GM12878 (cell line): ENCODE results near the gene MSI2. TPM values are rescaled to one million over a fixed set of nuclear protein-coding genes. Genes with fewer than 3 reads are reported as not detected.

Experiments used
- ATAC-seq: fragments of 200-7000 bp; cut with Tn5 transposase; 3 replicates; pipeline ENCODE4 v1.9.1; 2020; ENCODE audit warnings: mild to moderate bottlenecking, moderate library complexity
- BruUV-seq: library from RNA; stranded (reverse); fragments of 400-500 nt; replicated peaks from 2 replicates; lab custom pipeline; 2021; lab: Mats Ljungman, UMichigan
- CTCF ChIA-PET: fragments of 300-600 bp; sonication (Branson Sonifier 250); formaldehyde crosslinking; extraction: SDS; loops from one replicate; lab custom pipeline; 2021; ENCODE audit warnings: inconsistent platforms; lab: Yijun Ruan, JAX
- POLR2A ChIA-PET: fragments of 350-600 bp; formaldehyde crosslinking; extraction: SDS; loops from one replicate; lab custom pipeline; 2021; ENCODE audit warnings: inconsistent platforms; lab: Charles Lee
- RAD21 ChIA-PET: fragments of 300-600 bp; sonication (Branson Sonifier 250); formaldehyde crosslinking; loops from one replicate; lab custom pipeline; 2023; ENCODE audit warnings: antibody characterized with exemption; ENCODE audit not compliant: unreplicated experiment; lab: Charles Lee
- SMC1A ChIA-PET: fragments of 300-600 bp; sonication (Branson Sonifier 250); formaldehyde crosslinking; loops from one replicate; lab custom pipeline; 2023; ENCODE audit not compliant: unreplicated experiment, uncharacterized antibody; lab: Charles Lee
- DNase-seq: peaks from one replicate; pipeline ENCODE4 v3.0.0-alpha.2; 2011; ENCODE audit warnings: low read depth, low spot score
- FAIRE-seq: peaks from 3 replicates; lab custom pipeline; 2011; peaks lifted over from hg19 to GRCh38; lab: Jason Lieb, UNC
- H2AFZ ChIP-seq: 2 replicates; pipeline ENCODE4 v1.6.0; 2011; ENCODE audit warnings: low read depth, low read length, control low read depth; ENCODE audit not compliant: control insufficient read depth
- H3K27ac ChIP-seq: 2 replicates; pipeline ENCODE4 v1.5.1; 2011; ENCODE audit warnings: control low read depth; ENCODE audit not compliant: control insufficient read depth, insufficient read depth
- H3K27me3 ChIP-seq, 2 experiments: replicated peaks in 1 of 2; 2 replicates each; pipeline versions ENCODE4 v1.6.0 to v1.6.1; 2011; ENCODE audit warnings: low read length in 1 of 2; ENCODE audit not compliant: control insufficient read depth in 2 of 2, insufficient read depth in 2 of 2
- H3K36me3 ChIP-seq, 2 experiments: 2 replicates each; pipeline ENCODE4 v1.5.1; 2011; ENCODE audit warnings: low read length in 1 of 2; ENCODE audit not compliant: control insufficient read depth in 2 of 2, insufficient read depth in 2 of 2
- H3K4me1 ChIP-seq: 2 replicates; pipeline ENCODE4 v1.6.1; 2011; ENCODE audit warnings: mild to moderate bottlenecking, low read length, moderate library complexity, mixed read lengths; ENCODE audit not compliant: control insufficient read depth, insufficient read depth
- H3K4me2 ChIP-seq: 2 replicates; pipeline ENCODE4 v1.6.0; 2011; ENCODE audit warnings: control low read depth; ENCODE audit not compliant: control insufficient read depth, insufficient read depth
- H3K4me3 ChIP-seq: fragments of 200-600 bp; sonication (generic); 2 replicates; pipeline ENCODE4 v1.5.1; 2016
- H3K79me2 ChIP-seq: 2 replicates; pipeline ENCODE4 v1.6.0; 2011; ENCODE audit warnings: low read length; ENCODE audit not compliant: control insufficient read depth, insufficient read depth
- H3K9ac ChIP-seq: 2 replicates; pipeline ENCODE4 v1.8.0; 2011; ENCODE audit warnings: low read length, control low read depth, mixed read lengths; ENCODE audit not compliant: control insufficient read depth, insufficient read depth
- H3K9me3 ChIP-seq: replicated peaks from 3 replicates; pipeline ENCODE4 v1.5.1; 2011; ENCODE audit warnings: mild to moderate bottlenecking, low read length; ENCODE audit not compliant: control insufficient read depth, insufficient read depth
- H4K20me1 ChIP-seq: 2 replicates; pipeline ENCODE4 v1.6.0; 2011; ENCODE audit not compliant: control insufficient read depth, insufficient read depth
- BCLAF1 ChIP-seq: fragments of 450-650 bp; IDR thresholded peaks from 2 replicates; pipeline ENCODE4 v1.6.1; 2017; ENCODE audit warnings: antibody characterized with exemption, mild to moderate bottlenecking, moderate library complexity
- CTCF ChIP-seq, 3 experiments: IDR thresholded peaks in 2 of 3; conservative IDR thresholded peaks in 1 of 3; 2 replicates each; pipeline ENCODE4 v1.5.1; 2011; ENCODE audit warnings: low read depth in 3 of 3, low read length in 3 of 3, mild to moderate bottlenecking in 3 of 3, control low read depth in 2 of 3, moderate library complexity in 2 of 3, inconsistent platforms in 1 of 3, mixed read lengths in 1 of 3; ENCODE audit not compliant: control insufficient read depth in 2 of 3, insufficient read depth in 1 of 3; ENCODE audit errors: extremely low read depth in 1 of 3
- EED ChIP-seq: sonication (generic); IDR thresholded peaks from 2 replicates; pipeline ENCODE4 v1.6.1; 2016; ENCODE audit warnings: antibody characterized with exemption, low read depth
- HDGF ChIP-seq: fragments of 450-650 bp; IDR thresholded peaks from 2 replicates; pipeline ENCODE4 v1.6.1; 2016; ENCODE audit warnings: antibody characterized with exemption
- IKZF2 ChIP-seq, 2 experiments: fragments of 450-650 bp; IDR thresholded peaks; 2 replicates each; pipeline ENCODE4 v1.6.1; 2017; ENCODE audit warnings: mild to moderate bottlenecking in 2 of 2, moderate library complexity in 2 of 2
- MLLT1 ChIP-seq: fragments of 450-650 bp; IDR thresholded peaks from 2 replicates; pipeline ENCODE4 v1.6.1; 2016; ENCODE audit warnings: mild to moderate bottlenecking
- POLR2A ChIP-seq: IDR thresholded peaks from 2 replicates; pipeline ENCODE4 v1.6.1; 2011; ENCODE audit warnings: low read depth, mild to moderate bottlenecking, low read length
- REST ChIP-seq: IDR thresholded peaks from 2 replicates; pipeline ENCODE4 v1.6.1; 2012; ENCODE audit warnings: mild to moderate bottlenecking, low read depth, low read length
- SREBF1 ChIP-seq: IDR thresholded peaks from 2 replicates; pipeline ENCODE4 v1.6.1; 2012; ENCODE audit warnings: mild to moderate bottlenecking, low read length
- WGBS: methylation state at CpG from one replicate; pipeline ENCODE4 v1.1.6; 2016; ENCODE audit warnings: low lambda C conversion rate; ENCODE audit not compliant: insufficient replicate concordance, insufficient coverage; ENCODE audit errors: missing lambda C conversion rate; 5-methylcytosine and 5-hydroxymethylcytosine counted together
- in situ Hi-C: fragments of 300-500 bp; cut with MboI; formaldehyde crosslinking; loops from 9 replicates; pipeline ENCODE4 v1.14.3; 2018; ENCODE audit warnings: mixed read lengths
- intact Hi-C: fragments of 100-400 bp; cut with micrococcal nuclease; formaldehyde crosslinking; loops from one replicate; pipeline ENCODE4 v1.14.2; 2022; ENCODE audit not compliant: unreplicated experiment
- polyA plus RNA-seq, 11 experiments: library from polyadenylated mRNA; depleted of rRNA in 4 of 11; unstranded in 6 of 11; stranded (reverse) in 5 of 11; fragments of >200 nt; fragmentation: Nextera tagmentation in 4 of 11; fragmentation: Illumina TruSeq in 1 of 11; extraction: Ambion mirVana in 4 of 11; extraction: Trizol in 1 of 11; gene quantifications; 1 replicate in 1 of 11; 2 replicates in 10 of 11; pipeline versions ENCODE4 v1.2.1 to v1.2.3, GENCODE V29; 2011 to 2016; ENCODE audit warnings: inconsistent platforms in 2 of 11, missing spikeins in 2 of 11, low read depth in 1 of 11
- total RNA-seq, 4 experiments: library from RNA; depleted of rRNA in 3 of 4; stranded (reverse); fragments of >200 nt in 3 of 4; fragmentation: Illumina TruSeq in 1 of 4; extraction: Trizol in 1 of 4; gene quantifications; 2 replicates each; pipeline versions ENCODE4 v1.2.1 to v1.2.3, GENCODE V29; 2013 to 2021

The MSI2 gene
- total and polyA plus RNA-seq, 10 of the 15 experiments (the other 5 are each of a cell fraction or from before 2014, with no cell fraction given), result 6.1 to 76.1 (median 42.0) TPM

GRCh38 chr17:57505841-57506773 lies 249.8 kb downstream of the MSI2 start:
- Histone ChIP-seq H3K4me3 (no peak overlapping the region), H2AFZ (no peak overlapping the region), H3K79me2 (peaks cover 4% of the 10 kb centered on the region; the same call in 1 of the 2 replicates), H3K27ac (0 out of 2 replicates have a peak overlapping the region, but pooled peaks have one; percentile 8), H3K4me2 (no peak overlapping the region), H3K9me3 (no peaks in the 10 kb centered on the region), H3K27me3 (no peaks in the 10 kb centered on the region), H4K20me1 (no peaks in the 10 kb centered on the region), H3K9ac (no peak overlapping the region), H3K4me1 (peaks cover 7% of the 10 kb centered on the region; the same call in 1 of the 2 replicates), H3K36me3 (peaks cover 0 to 2% of the 10 kb centered on the region in 2 experiments; a peak in 2 of 4 replicates)
- ChIA-PET CTCF (interaction anchor here (0.7 to 1.2 kb wide), 4 partner anchors 13 to 263 kb away, joined by 3 read pairs; no protein-coding TSS in a partner anchor), POLR2A (no interaction called here), RAD21 (interaction anchor here (1.2 kb wide), 1 partner anchor 51 kb away, joined by 6 read pairs; no protein-coding TSS in a partner anchor), SMC1A (interaction anchor here (0.8 kb wide), 1 partner anchor 8 kb away, joined by 3 read pairs; no protein-coding TSS in a partner anchor)
- intact Hi-C loops (no loop called here), in situ Hi-C loops (no loop called here)
- BruUV-seq, result no TSS peak
- ATAC-seq (no peak), DNase-seq (no peak), FAIRE-seq (no peak)
- 92% methylated on average over 21 of the region's 21 CpGs for WGBS
- TF ChIP-seq POLR2A (no peak), MLLT1 (no peak), HDGF (no peak), EED (no peak), IKZF2 (IDR thresholded peaks at IDR 0.05) (no peak), SREBF1 (no peak), CTCF (IDR thresholded peaks at IDR 0.05 in 2 of 3, conservative IDR thresholded peaks at IDR 0.05 in 1 of 3; ENCODE audit: control insufficient read depth in 2 of 3, extremely low read depth in 1 of 3, insufficient read depth in 1 of 3, low read depth in 3 of 3, low read length in 3 of 3) (no peak), REST (no peak), BCLAF1 (no peak)
